ENCODE measurements around the gene SEMA4D. TPM values are rescaled to one million over a fixed set of nuclear protein-coding genes. Genes with fewer than 3 reads are reported as not detected.

Gene SEMA4D
- total RNA-seq, 1 experiment from 2014 or later: 8.0 TPM

- Histone ChIP-seq H3F3A (ENCODE audit: low read length, unreplicated experiment) (no peaks in the 10 kb centered on the region), H3K9ac (ENCODE audit: low read length) (no peak overlapping the region), H3K4me2 (ENCODE audit: low read length) (no peak overlapping the region), H3K4me1 (ENCODE audit: insufficient read depth, low read length) (no peaks in the 10 kb centered on the region), H3K27me3 (ENCODE audit: low read length) (no peaks in the 10 kb centered on the region), H3K9me2 (replicated peaks; ENCODE audit: low read length) (no peaks in the 10 kb centered on the region), H3K79me2 (ENCODE audit: low read length) (no peaks in the 10 kb centered on the region), H3K9me3 (ENCODE audit: low read length) (no peaks in the 10 kb centered on the region), H3K4me3 (ENCODE audit: low read length) (no peak overlapping the region), H3K27ac (ENCODE audit: low read length) (no peak overlapping the region), H2AFZ (ENCODE audit: low read length) (no peak overlapping the region), H4K20me1 (ENCODE audit: low read length) (no peaks in the 10 kb centered on the region), H3K36me3 (ENCODE audit: low read depth, low read length) (no peaks in the 10 kb centered on the region; the same call in none of the 2 replicates)
- DNase-seq (no peak), ATAC-seq (no peak)
- CTCF ChIA-PET: no interaction called here
- intact Hi-C loops (cut with micrococcal nuclease): no loop called here
- no TSS peak for BruUV-seq (replicated peaks)
- TF ChIP-seq EZH2phosphoT487 (IDR thresholded peaks at IDR 0.05; ENCODE audit: borderline replicate concordance, low read length) (no peak), CTCF (conservative IDR thresholded peaks at IDR 0.05; ENCODE audit: low read depth, low read length) (no peak), EZH2 (IDR thresholded peaks at IDR 0.05; ENCODE audit: low read length, unreplicated experiment) (no peak)
- POLR2A ChIA-PET (ENCODE audit: unreplicated experiment): no interaction called here
Measured at GRCh38 chr9:89362647-89363310, 135.1 kb downstream of the SEMA4D start.

DNA sequence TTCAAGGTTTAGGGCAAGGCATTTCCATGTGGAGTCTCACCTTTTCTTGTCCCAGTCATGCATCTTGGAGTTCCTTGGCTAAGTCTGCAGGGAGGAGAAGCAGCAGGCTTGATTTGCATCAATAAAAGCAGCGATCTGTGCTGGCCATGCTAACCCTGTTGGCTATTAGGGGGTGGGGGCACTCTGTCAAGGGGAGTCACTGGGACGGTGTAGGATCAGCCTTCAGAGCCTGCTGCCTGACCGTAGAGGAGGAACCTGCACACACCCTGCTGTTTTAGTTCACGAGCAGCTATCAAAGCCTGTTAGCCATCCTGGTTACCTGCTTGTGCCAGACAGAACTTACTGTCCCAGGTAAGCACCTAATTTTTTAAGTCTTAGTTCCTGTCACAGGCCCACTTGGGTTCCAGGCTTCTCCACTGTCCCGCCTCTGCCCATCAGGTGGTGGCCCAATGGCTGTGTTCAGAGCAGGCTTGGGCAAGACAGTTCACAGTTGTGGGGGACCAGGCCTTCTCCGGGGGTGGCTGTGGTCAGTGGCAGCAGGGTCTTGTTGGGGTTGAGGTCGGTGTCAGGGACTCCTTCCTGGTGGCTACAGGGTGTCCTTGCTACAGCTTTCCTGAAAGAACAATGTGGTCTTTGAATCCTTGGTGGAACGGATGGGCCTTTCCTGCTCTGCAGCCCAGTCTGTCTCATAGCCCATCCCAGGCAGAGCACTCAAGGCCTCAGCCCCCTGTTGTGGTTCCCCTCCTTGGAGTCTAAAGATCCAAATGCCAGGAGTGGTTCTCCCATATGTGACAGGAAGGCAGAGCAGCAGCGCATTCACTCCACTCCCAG lies 135.9 kb downstream of the SEMA4D start:
- DNase-seq (no peak), ATAC-seq (no peak)
- no TSS peak for BruUV-seq (replicated peaks)
- Histone ChIP-seq H3K27ac (ENCODE audit: low read length) (no peak overlapping the region), H3K9me2 (replicated peaks; ENCODE audit: low read length) (no peaks in the 10 kb centered on the region), H3K4me3 (ENCODE audit: low read length) (no peak overlapping the region), H3F3A (ENCODE audit: low read length, unreplicated experiment) (no peaks in the 10 kb centered on the region), H3K36me3 (ENCODE audit: low read depth, low read length) (no peaks in the 10 kb centered on the region; the same call in none of the 2 replicates), H2AFZ (ENCODE audit: low read length) (no peak overlapping the region), H4K20me1 (ENCODE audit: low read length) (no peaks in the 10 kb centered on the region), H3K9ac (ENCODE audit: low read length) (no peak overlapping the region), H3K4me1 (ENCODE audit: insufficient read depth, low read length) (no peaks in the 10 kb centered on the region), H3K4me2 (ENCODE audit: low read length) (no peak overlapping the region), H3K79me2 (ENCODE audit: low read length) (no peaks in the 10 kb centered on the region), H3K27me3 (ENCODE audit: low read length) (no peaks in the 10 kb centered on the region), H3K9me3 (ENCODE audit: low read length) (no peaks in the 10 kb centered on the region)
- CTCF ChIA-PET: no interaction called here
- TF ChIP-seq EZH2phosphoT487 (IDR thresholded peaks at IDR 0.05; ENCODE audit: borderline replicate concordance, low read length): no peak
- no peak for TF ChIP-seq EZH2 (IDR thresholded peaks at IDR 0.05; ENCODE audit: low read length, unreplicated experiment)
- no peak for TF ChIP-seq CTCF (conservative IDR thresholded peaks at IDR 0.05; ENCODE audit: low read depth, low read length)
- intact Hi-C loops (cut with micrococcal nuclease): no loop called here
- POLR2A ChIA-PET (ENCODE audit: unreplicated experiment): no interaction called here

DNA sequence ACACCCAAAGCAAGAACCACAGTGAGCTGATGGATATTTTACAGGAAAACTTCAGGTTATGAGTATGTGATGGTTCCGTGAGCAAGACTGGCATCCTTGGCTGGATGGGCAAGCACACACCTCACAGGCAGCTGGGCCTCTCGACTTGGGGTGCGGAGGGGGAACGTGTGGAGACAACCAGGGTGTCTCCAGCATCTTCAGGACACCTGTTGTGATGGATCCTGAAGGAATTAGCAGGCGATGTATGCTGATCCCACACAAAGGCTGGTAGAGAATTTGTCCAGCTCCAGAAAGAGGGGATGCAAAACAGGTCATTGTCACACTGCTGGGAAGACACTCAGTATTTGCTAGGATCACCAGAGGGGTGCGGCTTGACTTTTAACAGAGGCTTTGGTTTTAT lies 136.9 kb downstream of the SEMA4D start:
- POLR2A ChIA-PET (ENCODE audit: unreplicated experiment): no interaction called here

More for the DNA sequence above, 136.9 kb downstream of the SEMA4D start:
- Histone ChIP-seq H3F3A (ENCODE audit: low read length, unreplicated experiment) (no peaks in the 10 kb centered on the region), H3K9me3 (ENCODE audit: low read length) (no peaks in the 10 kb centered on the region), H3K4me1 (ENCODE audit: insufficient read depth, low read length) (no peaks in the 10 kb centered on the region), H3K4me3 (ENCODE audit: low read length) (no peak overlapping the region), H3K27ac (ENCODE audit: low read length) (no peak overlapping the region), H3K4me2 (ENCODE audit: low read length) (no peak overlapping the region), H4K20me1 (ENCODE audit: low read length) (no peaks in the 10 kb centered on the region), H3K36me3 (ENCODE audit: low read depth, low read length) (no peaks in the 10 kb centered on the region; the same call in none of the 2 replicates), H3K9me2 (replicated peaks; ENCODE audit: low read length) (no peaks in the 10 kb centered on the region), H3K9ac (ENCODE audit: low read length) (no peak overlapping the region), H2AFZ (ENCODE audit: low read length) (no peak overlapping the region), H3K79me2 (ENCODE audit: low read length) (no peaks in the 10 kb centered on the region), H3K27me3 (ENCODE audit: low read length) (no peaks in the 10 kb centered on the region)
- CTCF ChIA-PET: no interaction called here
- ATAC-seq (no peak), DNase-seq (no peak)
- no TSS peak for BruUV-seq (replicated peaks)
- TF ChIP-seq EZH2phosphoT487 (IDR thresholded peaks at IDR 0.05; ENCODE audit: borderline replicate concordance, low read length) (no peak), CTCF (conservative IDR thresholded peaks at IDR 0.05; ENCODE audit: low read depth, low read length) (no peak), EZH2 (IDR thresholded peaks at IDR 0.05; ENCODE audit: low read length, unreplicated experiment) (no peak)
- intact Hi-C loops (cut with micrococcal nuclease): no loop called here
